Skin epidermis (tissue), 12 donors: ENCODE results near the gene DBX2.
"Not testable (repeated sequence)": the region's sequence is repeated elsewhere in the genome, so short reads cannot be mapped to it uniquely, and the experiment has no call there.

Source experiments
- H3K27ac ChIP-seq, 21 experiments: fragments of 200-600 bp; sonication (generic) in 11 of 21; one replicate each; pipeline ENCODE4 v1.5.0; 2020; ENCODE audit warnings: mild to moderate bottlenecking in 3 of 21, inconsistent platforms in 2 of 21, moderate library complexity in 2 of 21
- H3K4me3 ChIP-seq, 7 experiments: fragments of 200-600 bp; sonication (generic) in 2 of 7; one replicate each; pipeline ENCODE4 v1.5.0; 2020; ENCODE audit warnings: inconsistent platforms in 2 of 7, mild to moderate bottlenecking in 2 of 7, moderate library complexity in 1 of 7

Gene DBX2

GRCh38 chr12:45050751-45051571 is at the start of gene DBX2:
Gene DBX2 (minus strand): TSS chr12:45051099. CDS start chr12:45050927, 172 bp downstream.
- H3K27ac ChIP-seq, result no peak within 1 kb of the TSS
- peak within 1 kb of the TSS in 5 of 7 experiments; percentile 10 to 46 (median 26) for H3K4me3 ChIP-seq

- H3K4me3 ChIP-seq, result no peak overlapping the region
- H3K27ac ChIP-seq, result no peak overlapping the region
These were observed 47.9 kb upstream of the DBX2 start for GRCh38 chr12:45098766-45099165.

- H3K27ac ChIP-seq, H3K4me3 ChIP-seq: not testable (repeated sequence)
These were observed 44.5 kb upstream of the DBX2 start for GRCh38 chr12:45095417-45095816.

DNA sequence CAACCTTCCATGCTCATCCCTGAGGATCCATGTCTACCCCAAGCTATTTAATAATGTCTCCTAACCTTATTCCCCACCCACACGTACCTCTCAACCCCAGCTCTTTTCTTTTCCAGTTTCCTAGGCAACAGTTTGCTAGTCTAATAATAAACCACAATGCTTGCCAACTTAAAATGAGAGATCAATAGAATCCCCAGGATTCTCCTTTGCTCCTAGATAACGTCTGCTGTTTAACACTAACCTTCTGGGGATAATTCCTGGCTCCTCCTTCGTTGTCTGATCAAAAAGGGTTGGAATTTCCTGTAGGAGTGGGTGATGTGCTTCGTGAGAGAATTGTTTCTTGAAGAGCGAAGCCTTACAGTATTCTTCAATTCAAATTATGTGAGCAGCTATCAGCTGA is 42.2 kb upstream of the DBX2 start:
- H3K27ac ChIP-seq, result no peak overlapping the region
- no peak overlapping the region for H3K4me3 ChIP-seq

DNA sequence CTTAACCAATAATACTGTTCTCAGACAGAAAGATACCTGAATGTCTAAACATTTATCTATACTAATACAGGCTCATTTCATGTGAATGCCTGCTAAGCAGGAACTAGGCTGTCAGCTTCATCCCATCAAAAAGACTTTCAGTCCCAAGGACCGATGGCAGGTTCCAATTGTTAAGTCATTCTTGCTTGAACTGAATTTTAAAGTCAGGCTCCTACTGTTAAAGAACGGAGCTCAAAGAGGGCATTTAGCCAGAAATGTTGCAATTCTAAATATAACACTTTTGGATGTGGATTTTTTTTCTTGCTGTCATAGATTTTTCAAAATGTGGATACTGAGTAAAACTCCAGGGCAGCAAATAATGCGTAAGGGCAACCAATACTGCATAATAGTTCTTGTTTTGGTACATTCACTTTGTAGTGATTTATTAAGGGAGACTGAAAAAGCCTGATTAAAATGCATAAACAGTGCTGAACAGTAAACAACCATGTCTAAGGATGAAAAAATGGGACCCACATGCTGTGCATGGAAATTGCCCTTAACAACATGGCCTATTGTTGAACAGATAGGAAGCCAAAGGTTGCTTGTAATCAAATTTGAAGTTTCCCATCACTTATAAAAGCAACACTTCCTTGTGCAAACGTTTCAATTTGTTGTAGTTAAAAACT is 38.6 kb upstream of the DBX2 start:
- H3K4me3 ChIP-seq, result no peak overlapping the region
- no peak overlapping the region for H3K27ac ChIP-seq

DNA sequence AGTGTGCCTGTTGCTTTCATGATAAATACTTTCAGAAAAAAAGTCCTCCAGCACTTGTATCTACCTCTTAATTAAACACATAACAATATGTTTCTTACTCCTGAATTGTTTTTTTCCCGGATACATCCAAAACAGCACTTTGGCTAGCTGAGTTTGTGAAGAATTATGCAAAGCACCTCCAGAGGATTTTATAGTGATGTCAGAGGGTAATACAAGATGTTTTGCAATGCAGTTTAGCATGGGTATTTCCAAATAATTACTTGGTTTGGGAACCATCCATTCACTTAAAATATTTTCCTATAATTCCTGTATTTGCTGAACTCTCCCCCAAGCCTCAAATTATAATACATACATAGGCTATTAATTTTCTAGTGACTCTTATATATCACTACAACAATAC is 37.7 kb upstream of the DBX2 start:
- Histone ChIP-seq H3K27ac (no peak overlapping the region), H3K4me3 (no peak overlapping the region)

DNA sequence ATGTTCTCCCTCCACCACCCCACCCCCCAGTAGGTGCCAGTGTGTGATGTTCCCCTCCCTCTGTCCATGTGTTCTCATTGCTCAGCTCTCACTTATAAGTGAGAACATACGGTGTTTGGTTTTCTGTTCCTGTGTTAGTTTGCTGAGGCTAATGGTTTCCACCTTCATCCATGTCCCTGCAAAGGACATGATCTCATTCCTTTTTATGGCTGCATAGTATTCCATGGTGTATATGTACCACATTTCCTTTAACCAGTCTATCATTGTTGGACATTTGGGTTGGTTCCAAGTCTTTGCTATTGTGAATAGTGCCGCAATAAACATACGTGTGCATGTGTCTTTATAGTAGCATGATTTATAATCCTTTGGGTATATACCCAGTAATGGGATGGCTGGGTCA is 33.3 kb upstream of the DBX2 start:
- H3K27ac ChIP-seq, H3K4me3 ChIP-seq: not testable (repeated sequence)

DNA sequence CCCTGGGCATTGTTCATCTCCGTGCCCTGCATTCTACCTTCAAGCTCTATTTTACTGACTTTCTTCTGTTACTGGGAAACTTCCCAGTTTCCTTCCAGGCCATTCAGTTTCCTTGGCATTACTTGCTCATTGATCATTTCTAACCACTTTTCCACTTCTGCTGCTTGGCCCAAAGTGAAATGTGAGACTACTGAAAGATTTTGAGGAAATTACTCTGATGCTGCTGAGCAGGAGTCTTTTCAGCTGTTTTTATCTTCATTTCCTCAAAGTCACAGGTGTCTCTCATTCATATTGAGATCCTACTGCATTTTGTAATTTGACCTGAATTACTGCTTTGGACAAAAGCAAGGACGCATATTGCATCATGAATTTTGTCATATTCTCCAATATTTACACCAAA is 26.4 kb upstream of the DBX2 start:
- peak overlapping the region in 2 of 21 experiments; percentile 0 to 10 for H3K27ac ChIP-seq
- no peak overlapping the region for H3K4me3 ChIP-seq

DNA sequence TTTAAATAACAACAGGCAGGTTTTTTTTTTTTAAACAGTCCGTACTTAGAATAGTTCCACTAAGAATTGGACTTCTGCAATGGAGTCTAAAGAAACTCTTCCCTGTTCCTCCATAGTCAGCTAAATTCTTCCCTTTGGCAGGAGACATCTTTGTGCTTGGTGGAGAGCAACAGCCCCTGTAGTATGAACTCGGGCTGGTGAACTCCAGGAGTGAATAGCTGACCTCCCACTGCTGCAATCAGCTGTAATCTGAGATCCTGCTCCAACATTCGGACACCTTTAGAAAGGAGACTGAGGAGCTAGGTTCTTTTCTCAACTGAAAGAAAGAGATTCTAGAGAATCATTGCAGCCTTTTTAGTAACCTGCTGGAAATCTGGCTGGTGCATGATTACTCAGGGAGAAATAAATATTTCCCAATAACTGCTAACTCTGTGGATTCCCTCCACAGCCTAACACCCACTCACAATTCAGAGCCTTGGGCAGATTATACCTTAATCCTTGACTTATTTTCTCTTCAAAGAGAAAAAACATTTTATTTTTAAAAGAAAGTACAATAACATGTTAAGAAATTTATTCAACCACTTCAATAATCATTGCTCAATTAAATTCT is 25.6 kb upstream of the DBX2 start:
- Histone ChIP-seq H3K4me3 (no peak overlapping the region), H3K27ac (peak overlapping the region in 5 of 21 experiments; percentile 0 to 58 (median 23))

DNA sequence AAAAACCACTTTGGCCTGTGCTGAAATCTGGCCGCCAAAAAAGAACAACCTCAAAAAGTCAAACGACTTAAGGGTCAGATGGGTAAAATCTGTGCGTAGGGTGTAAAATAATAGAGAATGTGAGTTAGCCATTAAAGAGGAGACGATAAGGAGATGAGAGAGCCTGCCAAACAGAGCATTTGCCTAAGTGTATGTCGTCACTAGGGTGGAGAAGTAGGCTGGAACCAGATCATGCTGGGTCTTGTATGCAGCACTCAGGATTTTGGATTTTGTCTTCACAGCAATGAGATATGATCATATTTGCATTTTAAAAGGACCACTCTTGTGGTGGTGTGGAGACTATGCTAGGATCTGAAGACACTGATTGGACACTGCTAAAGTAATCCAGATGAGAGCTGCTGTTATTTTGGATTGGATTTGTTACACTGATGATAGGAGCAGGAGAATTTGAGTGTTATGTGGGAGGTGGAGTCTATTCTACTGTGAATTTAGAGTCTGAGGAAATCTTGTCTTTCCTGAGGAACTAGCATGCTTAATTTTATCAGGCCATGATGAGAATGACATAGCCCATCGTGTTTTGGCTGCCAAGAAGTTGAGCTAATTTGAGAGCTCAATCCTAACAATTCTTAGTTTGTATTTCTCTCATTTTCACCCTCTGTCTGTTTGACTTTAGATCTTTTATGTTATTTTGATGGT is 24.8 kb upstream of the DBX2 start:
- Histone ChIP-seq H3K4me3 (no peak overlapping the region), H3K27ac (peak overlapping the region in 5 of 21 experiments; percentile 0 to 58 (median 23))

DNA sequence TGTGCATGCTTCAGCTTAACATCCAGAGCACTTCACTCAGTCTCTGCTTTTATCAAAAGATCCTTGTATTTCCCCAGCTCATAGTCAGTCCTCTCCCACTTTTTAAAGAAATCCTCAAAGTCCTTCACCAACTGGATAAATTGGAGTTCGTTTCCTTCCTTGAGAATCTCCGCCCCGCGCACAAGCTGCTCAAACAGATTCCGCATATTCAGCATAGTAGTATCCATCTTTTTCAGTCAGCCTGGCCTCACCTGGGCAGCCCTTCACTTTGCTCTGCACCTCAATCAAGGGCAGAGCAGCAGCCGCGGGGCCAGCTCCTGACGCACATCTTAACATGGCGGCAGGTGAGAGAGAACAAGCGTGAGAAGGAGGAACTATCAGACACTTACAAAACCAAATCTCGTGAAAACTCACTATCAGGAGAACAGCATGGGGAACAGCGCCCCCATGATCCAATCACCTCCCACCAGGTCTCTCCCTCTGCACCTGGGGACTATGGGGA is 14.3 kb upstream of the DBX2 start:
- Histone ChIP-seq H3K27ac (no peak overlapping the region), H3K4me3 (no peak overlapping the region)

DNA sequence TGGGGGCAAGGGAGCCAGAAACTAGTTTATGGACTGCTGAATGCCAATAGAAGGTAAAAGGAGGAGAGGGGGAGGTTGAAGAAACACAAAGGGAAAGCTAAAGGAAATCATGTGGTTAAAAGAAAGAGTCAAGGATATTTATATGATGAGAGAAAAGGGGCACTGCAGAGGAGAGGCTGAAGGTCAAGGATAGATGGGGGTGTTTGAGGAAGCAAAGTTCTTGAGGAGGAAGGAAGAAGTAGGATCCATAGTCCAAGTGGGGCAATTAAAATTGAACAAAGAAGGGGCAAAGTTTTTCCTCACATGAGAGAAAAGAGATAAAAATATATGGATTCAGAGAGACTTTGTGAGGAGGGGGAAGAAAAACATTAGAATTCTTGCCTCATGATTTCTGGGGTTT is 10.1 kb upstream of the DBX2 start:
- no peak overlapping the region for H3K4me3 ChIP-seq
- H3K27ac ChIP-seq, result no peak overlapping the region

GRCh38 chr12:45051572-45052125 is 750 bp upstream of the DBX2 start:
- H3K4me3 ChIP-seq, result peak overlapping the region in 4 of 7 experiments; percentile 14 to 46 (median 28)

DNA sequence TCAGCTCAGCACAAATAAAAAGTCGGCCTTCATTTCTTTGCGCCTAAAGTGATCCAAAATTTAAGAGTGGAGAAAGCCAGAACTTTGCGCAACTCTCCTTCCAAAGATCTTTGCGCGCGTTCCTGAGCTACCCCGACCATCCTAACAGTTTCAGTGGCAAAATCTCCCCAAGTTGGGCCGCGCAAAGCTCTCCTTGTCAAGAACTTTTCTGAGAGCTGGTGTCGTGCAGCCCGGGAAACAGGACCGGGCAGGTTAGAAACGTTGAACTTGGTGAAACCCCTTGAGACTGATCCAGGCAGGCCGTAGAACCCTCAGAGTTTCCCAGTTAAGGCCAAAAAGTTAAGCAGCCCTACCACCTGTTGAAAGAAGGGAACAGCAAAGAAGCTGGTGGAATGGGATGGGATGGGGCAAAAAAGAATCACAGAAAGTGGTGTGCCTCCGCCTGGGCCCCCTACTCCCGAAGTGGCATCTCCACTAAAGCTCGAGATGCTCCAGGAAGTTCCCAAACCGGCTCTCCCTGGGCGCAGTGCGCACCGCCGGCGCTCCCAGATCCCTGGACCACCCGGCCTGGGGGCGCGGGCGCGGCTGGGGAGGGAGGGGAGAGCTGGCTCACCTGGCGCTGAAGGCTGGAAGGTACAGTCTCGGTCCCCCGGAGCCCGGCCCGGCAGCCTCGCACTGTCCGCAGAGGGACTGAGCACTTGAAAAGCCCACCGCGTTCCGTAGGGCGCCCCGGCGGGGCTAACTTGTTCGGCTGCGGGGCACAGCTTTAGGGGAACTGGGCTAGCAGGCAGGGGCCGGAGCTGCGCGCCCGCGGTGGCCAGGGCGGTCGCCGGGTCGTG is 768 bp downstream of the DBX2 start:
- H3K4me3 ChIP-seq, result peak overlapping the region in 4 of 7 experiments; percentile 14 to 46 (median 28)
- no peak overlapping the region for H3K27ac ChIP-seq

More at GRCh38 chr12:45051572-45052125, 750 bp upstream of the DBX2 start:
- no peak overlapping the region for H3K27ac ChIP-seq

- H3K27ac ChIP-seq, result no peak overlapping the region
These were observed 8.3 kb downstream of the DBX2 start for GRCh38 chr12:45042599-45042998.

DNA sequence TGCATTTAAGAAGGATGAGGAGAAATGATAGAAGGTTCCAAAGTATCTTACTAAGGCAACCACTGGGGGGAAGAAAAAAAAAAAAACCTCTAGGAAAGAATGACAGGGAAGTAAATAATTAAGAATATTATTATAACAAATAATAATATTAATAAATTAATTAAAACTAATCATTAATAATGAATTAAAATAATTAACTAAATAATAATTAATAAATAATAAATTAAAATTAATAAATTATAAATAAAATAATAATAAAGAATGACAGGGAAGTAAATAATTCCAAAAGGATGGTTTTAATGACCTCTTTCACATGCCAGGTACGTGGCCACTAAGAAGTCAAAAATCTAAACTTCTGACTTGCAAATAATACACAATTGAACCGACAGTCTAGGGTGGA is 9.9 kb downstream of the DBX2 start:
- Histone ChIP-seq H3K4me3 (no peak overlapping the region), H3K27ac (no peak overlapping the region)

More at GRCh38 chr12:45042599-45042998, 8.3 kb downstream of the DBX2 start:
- H3K4me3 ChIP-seq, result no peak overlapping the region

- no peak overlapping the region for H3K4me3 ChIP-seq
- H3K27ac ChIP-seq, result no peak overlapping the region
These were observed 11.1 kb downstream of the DBX2 start for GRCh38 chr12:45039757-45040156.

GRCh38 chr12:45034861-45035265 is 16.0 kb downstream of the DBX2 start:
- no peak overlapping the region for H3K27ac ChIP-seq
- H3K4me3 ChIP-seq, result no peak overlapping the region

- H3K27ac ChIP-seq, result no peak overlapping the region
- H3K4me3 ChIP-seq, result no peak overlapping the region
These were observed 33.0 kb downstream of the DBX2 start for GRCh38 chr12:45017916-45018315.
